Keratinocyte (primary cell): ENCODE results near the gene NKRF. TPM values are rescaled to one million over a fixed set of nuclear protein-coding genes. Genes with fewer than 3 reads are reported as not detected.

Experiments used
- DNase-seq: peaks from one replicate; pipeline ENCODE4 v3.0.0-alpha.2; 2011; ENCODE audit warnings: low read depth, missing footprints, low spot score
- FAIRE-seq: peaks from 2 replicates; lab custom pipeline; 2011; peaks lifted over from hg19 to GRCh38; lab: Jason Lieb, UNC
- H2AFZ ChIP-seq: 2 replicates; pipeline ENCODE4 v1.6.0; 2012; ENCODE audit warnings: low read length, control low read depth, inconsistent platforms; ENCODE audit not compliant: control insufficient read depth
- H3K27ac ChIP-seq: 2 replicates; pipeline ENCODE4 v1.5.1; 2011; ENCODE audit warnings: low read length; ENCODE audit not compliant: control insufficient read depth, insufficient read depth
- H3K27me3 ChIP-seq: 3 replicates; pipeline ENCODE4 v1.6.0; 2011; ENCODE audit warnings: low read length; ENCODE audit not compliant: control insufficient read depth, insufficient read depth; ENCODE audit errors: extremely low read depth
- H3K36me3 ChIP-seq, 2 experiments: 2 replicates in 1 of 2; 3 replicates in 1 of 2; pipeline ENCODE4 v1.5.1; 2011; ENCODE audit warnings: low read length in 2 of 2, mild to moderate bottlenecking in 1 of 2; ENCODE audit not compliant: control insufficient read depth in 2 of 2, insufficient read depth in 2 of 2; ENCODE audit errors: extremely low read depth in 1 of 2
- H3K4me1 ChIP-seq: 3 replicates; pipeline ENCODE4 v1.5.1; 2011; ENCODE audit warnings: low read length; ENCODE audit not compliant: control insufficient read depth, insufficient read depth; ENCODE audit errors: extremely low read depth
- H3K4me2 ChIP-seq: 3 replicates; pipeline ENCODE4 v1.6.0; 2011; ENCODE audit warnings: low read depth, low read length; ENCODE audit not compliant: control insufficient read depth, insufficient read depth; ENCODE audit errors: extremely low read depth
- H3K4me3 ChIP-seq, 3 experiments: fragments of 200-600 bp in 1 of 3; sonication (generic) in 1 of 3; 2 replicates in 2 of 3; 3 replicates in 1 of 3; pipeline ENCODE4 v1.5.1; 2011 to 2016; ENCODE audit warnings: low read length in 3 of 3, mild to moderate bottlenecking in 3 of 3, control low read depth in 2 of 3, inconsistent platforms in 1 of 3, low read depth in 1 of 3, mixed read lengths in 1 of 3, mixed run types in 1 of 3, moderate library complexity in 1 of 3; ENCODE audit not compliant: control insufficient read depth in 2 of 3, insufficient read depth in 2 of 3; ENCODE audit errors: extremely low read depth in 1 of 3
- H3K79me2 ChIP-seq: 2 replicates; pipeline ENCODE4 v1.6.0; 2012; ENCODE audit warnings: low read length; ENCODE audit not compliant: control insufficient read depth, insufficient read depth
- H3K9ac ChIP-seq: 3 replicates; pipeline ENCODE4 v1.6.0; 2011; ENCODE audit warnings: low read length; ENCODE audit not compliant: control insufficient read depth, insufficient read depth; ENCODE audit errors: extremely low read depth
- H3K9me1 ChIP-seq: 3 replicates; pipeline ENCODE4 v1.6.0; 2011; ENCODE audit warnings: low read length; ENCODE audit not compliant: control insufficient read depth, insufficient read depth; ENCODE audit errors: extremely low read depth
- H3K9me3 ChIP-seq: 2 replicates; pipeline ENCODE4 v1.5.1; 2012; ENCODE audit warnings: low read depth, low read length; ENCODE audit not compliant: control insufficient read depth
- H4K20me1 ChIP-seq: 3 replicates; pipeline ENCODE4 v1.6.0; 2011; ENCODE audit warnings: low read length; ENCODE audit not compliant: control insufficient read depth, insufficient read depth; ENCODE audit errors: extremely low read depth
- EZH2 ChIP-seq: IDR thresholded peaks from one replicate; pipeline ENCODE4 v1.6.1; 2012; ENCODE audit warnings: inconsistent platforms, mild to moderate bottlenecking, low read length, moderate library complexity
- dilution Hi-C: fragments of 300-500 bp; cut with MboI; formaldehyde crosslinking; loops from one replicate; pipeline ENCODE4 v1.7.0; 2020; ENCODE audit warnings: low sequenced_read_pairs; ENCODE audit not compliant: extremely low pct_ligation_motif_present
- polyA minus RNA-seq, 3 experiments: library from RNA; depleted of rRNA, polyadenylated mRNA; stranded (reverse); fragments of >200 nt; gene quantifications; 1 replicate in 1 of 3; 2 replicates in 1 of 3; 3 replicates in 1 of 3; pipeline ENCODE4 v1.2.3, GENCODE V29; 2011
- polyA plus RNA-seq, 5 experiments: library from polyadenylated mRNA; depleted of rRNA in 3 of 5; stranded (reverse) in 3 of 5; stranded (forward) in 1 of 5; unstranded in 1 of 5; fragments of >200 nt; gene quantifications; 1 replicate in 1 of 5; 2 replicates in 3 of 5; 3 replicates in 1 of 5; pipeline versions ENCODE4 v1.2.1 to v1.2.3, GENCODE V29; 2011 to 2012; ENCODE audit warnings: missing spikeins in 2 of 5, low read depth in 1 of 5, low replicate concordance in 1 of 5
- TF ChIP-seq, protein P1 (sequence below), 3 experiments: IDR thresholded peaks in 1 of 3; conservative IDR thresholded peaks in 1 of 3; optimal IDR thresholded peaks in 1 of 3; 2 replicates in 2 of 3; 3 replicates in 1 of 3; pipeline versions ENCODE3 to v1.5.1; 2011; ENCODE audit warnings: low read length in 3 of 3, mild to moderate bottlenecking in 3 of 3, moderate library complexity in 2 of 3, control low read depth in 1 of 3, inconsistent platforms in 1 of 3; ENCODE audit not compliant: insufficient read depth in 2 of 3; ENCODE audit errors: extremely low read depth in 1 of 3

The NKRF gene
- polyA plus RNA-seq, result 6.8 to 11.0 TPM (median 10.6 TPM) in 3 replicates
- 8.5 TPM for polyA plus RNA-seq (2011; ENCODE audit: low read depth)
- polyA plus RNA-seq (2011; cell fraction: cytosol; rRNA removed), result 6.3 and 11.3 TPM in 2 replicates
- 15.0 and 20.5 TPM in 2 replicates for polyA plus RNA-seq (2011; cell fraction: nucleus; rRNA removed)
- polyA plus RNA-seq (2012; ENCODE audit: low replicate concordance), result 8.1 and 10.5 TPM in 2 replicates
- 3.0 to 9.5 TPM (median 5.0 TPM) in 3 replicates for polyA minus RNA-seq
- 10.4 TPM for polyA minus RNA-seq (2011; cell fraction: cytosol; rRNA and poly(A)+ RNA removed)
- polyA minus RNA-seq (2011; cell fraction: nucleus; rRNA and poly(A)+ RNA removed), result 10.3 and 18.1 TPM in 2 replicates

DNA sequence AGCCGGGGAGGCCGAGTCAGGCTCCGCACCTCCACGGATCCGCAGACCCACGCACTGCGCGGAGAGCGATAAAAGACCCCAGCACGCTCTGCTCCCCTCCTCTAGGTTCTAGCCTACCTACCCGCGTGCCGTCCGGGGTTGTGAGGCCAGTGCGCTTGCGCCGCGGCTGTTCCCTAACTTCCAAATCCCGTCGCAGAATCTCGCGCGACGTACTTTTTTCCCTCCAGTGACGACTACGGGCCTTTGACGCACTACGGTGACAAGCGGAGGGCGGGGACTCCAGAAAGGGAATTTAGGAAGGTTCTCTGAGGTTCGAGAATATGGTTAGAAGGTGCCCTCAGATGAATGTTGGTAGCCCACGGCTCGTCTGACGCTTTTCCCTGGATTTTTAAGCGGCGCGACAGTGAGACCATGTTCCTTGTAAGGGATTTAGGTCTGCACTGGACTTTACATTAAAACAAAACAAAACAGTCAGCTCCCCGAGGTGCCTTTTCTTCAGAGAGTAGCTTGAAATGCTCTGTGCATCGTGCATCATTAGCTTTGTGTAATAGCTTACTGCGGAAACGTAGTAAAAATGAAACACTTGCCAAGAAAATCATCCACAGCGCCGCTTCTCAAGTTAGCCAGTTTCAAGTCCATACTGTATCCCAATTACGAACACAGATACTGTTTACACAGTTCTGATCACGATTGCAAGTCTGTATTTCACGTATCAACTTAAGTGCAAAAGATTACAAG lies at the start of gene NKRF:
Gene NKRF, minus strand, starts transcription at position 145 of the 738 bp plus-strand sequence.
- peak within 1 kb of the TSS; percentile 78 for H3K27ac ChIP-seq
- no peaks in the 10 kb centered on the region for H3K27me3 ChIP-seq
- peak within 1 kb of the TSS; percentile 72 to 89 (median 78) for H3K4me3 ChIP-seq
- H2AFZ ChIP-seq, result peak within 1 kb of the TSS; percentile 81
- peaks cover 0 to 3% of the 10 kb centered on the region in 2 experiments for H3K36me3 ChIP-seq
- dilution Hi-C loops, result no loop called here
- H3K9me1 ChIP-seq, result no peaks in the 10 kb centered on the region
- peak; percentile 33 for DNase-seq
- peaks cover 17% of the 10 kb centered on the region for H3K4me1 ChIP-seq
- peak; percentile 5 for FAIRE-seq
- H4K20me1 ChIP-seq, result no peaks in the 10 kb centered on the region
- H3K9ac ChIP-seq, result peak within 1 kb of the TSS; percentile 87
- H3K79me2 ChIP-seq, result peaks cover 33% of the 10 kb centered on the region
- H3K9me3 ChIP-seq, result no peaks in the 10 kb centered on the region
- TF ChIP-seq, protein P1, sequence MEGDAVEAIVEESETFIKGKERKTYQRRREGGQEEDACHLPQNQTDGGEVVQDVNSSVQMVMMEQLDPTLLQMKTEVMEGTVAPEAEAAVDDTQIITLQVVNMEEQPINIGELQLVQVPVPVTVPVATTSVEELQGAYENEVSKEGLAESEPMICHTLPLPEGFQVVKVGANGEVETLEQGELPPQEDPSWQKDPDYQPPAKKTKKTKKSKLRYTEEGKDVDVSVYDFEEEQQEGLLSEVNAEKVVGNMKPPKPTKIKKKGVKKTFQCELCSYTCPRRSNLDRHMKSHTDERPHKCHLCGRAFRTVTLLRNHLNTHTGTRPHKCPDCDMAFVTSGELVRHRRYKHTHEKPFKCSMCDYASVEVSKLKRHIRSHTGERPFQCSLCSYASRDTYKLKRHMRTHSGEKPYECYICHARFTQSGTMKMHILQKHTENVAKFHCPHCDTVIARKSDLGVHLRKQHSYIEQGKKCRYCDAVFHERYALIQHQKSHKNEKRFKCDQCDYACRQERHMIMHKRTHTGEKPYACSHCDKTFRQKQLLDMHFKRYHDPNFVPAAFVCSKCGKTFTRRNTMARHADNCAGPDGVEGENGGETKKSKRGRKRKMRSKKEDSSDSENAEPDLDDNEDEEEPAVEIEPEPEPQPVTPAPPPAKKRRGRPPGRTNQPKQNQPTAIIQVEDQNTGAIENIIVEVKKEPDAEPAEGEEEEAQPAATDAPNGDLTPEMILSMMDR (optimal IDR thresholded peaks at IDR 0.05 in 1 of 3, IDR thresholded peaks at IDR 0.05 in 1 of 3, conservative IDR thresholded peaks at IDR 0.05 in 1 of 3; ENCODE audit: extremely low read depth in 1 of 3, insufficient read depth in 2 of 3, low read length in 3 of 3), result no peak
- no peak for TF ChIP-seq EZH2
- peak within 1 kb of the TSS; percentile 87 for H3K4me2 ChIP-seq

DNA sequence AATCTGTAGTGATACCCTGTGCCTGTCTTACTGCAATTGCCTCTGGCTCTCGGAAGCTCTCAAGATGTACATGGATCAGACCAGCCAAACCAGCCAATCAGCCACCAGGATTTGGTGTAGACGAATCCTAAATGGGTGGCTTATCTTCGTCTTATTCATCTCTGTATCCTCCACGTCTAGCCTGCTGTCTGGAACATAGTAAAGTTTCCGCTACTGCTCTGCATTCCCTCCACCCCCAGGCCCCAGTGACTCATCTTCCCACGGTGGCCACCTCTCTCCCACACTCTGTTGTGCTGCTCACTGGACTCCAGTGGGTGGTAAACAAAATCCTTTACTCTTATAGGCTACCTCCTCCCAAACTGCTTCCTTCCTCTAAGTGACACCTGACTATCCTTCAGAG lies 48.9 kb upstream of the NKRF start:
- no peak for FAIRE-seq
- DNase-seq, result peak; percentile 23
- no peak for TF ChIP-seq EZH2
- TF ChIP-seq, protein P1 (optimal IDR thresholded peaks at IDR 0.05 in 1 of 3, IDR thresholded peaks at IDR 0.05 in 1 of 3, conservative IDR thresholded peaks at IDR 0.05 in 1 of 3; ENCODE audit: extremely low read depth in 1 of 3, insufficient read depth in 2 of 3, low read length in 3 of 3), result no peak
- Histone ChIP-seq H3K4me2 (no peak overlapping the region), H2AFZ (no peak overlapping the region), H3K9me3 (no peaks in the 10 kb centered on the region), H3K4me3 (no peak overlapping the region), H3K4me1 (peaks cover 21% of the 10 kb centered on the region), H3K9ac (no peak overlapping the region), H3K79me2 (no peaks in the 10 kb centered on the region), H4K20me1 (no peaks in the 10 kb centered on the region), H3K9me1 (no peaks in the 10 kb centered on the region), H3K27ac (no peak overlapping the region), H3K36me3 (no peaks in the 10 kb centered on the region), H3K27me3 (no peaks in the 10 kb centered on the region)
- dilution Hi-C loops, result no loop called here
